HG02642 (cell line): ENCODE data around the gene CHI3L2.
"Not testable (repeated sequence)": the region's sequence is repeated elsewhere in the genome, so short reads cannot be mapped to it uniquely, and the experiment has no call there.

Experiments used
- ATAC-seq: cut with Tn5 transposase; IDR thresholded peaks from one replicate; pipeline ENCODE4 v1.9.1; 2021; ENCODE audit warnings: mild to moderate bottlenecking; ENCODE audit not compliant: unreplicated experiment, poor library complexity

The CHI3L2 gene

GRCh38 chr1:111201275-111202090 is 26.0 kb upstream of the CHI3L2 start:
- ATAC-seq = no peak

GRCh38 chr1:111202366-111202706 is 25.2 kb upstream of the CHI3L2 start:
- no peak for ATAC-seq

- ATAC-seq = no peak
Observed at GRCh38 chr1:111202707-111203623, 24.5 kb upstream of the CHI3L2 start.

- ATAC-seq = peak; percentile 68
Observed at GRCh38 chr1:111203681-111204200, 23.8 kb upstream of the CHI3L2 start.

- ATAC-seq = peak; percentile 80
Observed at GRCh38 chr1:111204201-111204982, 23.1 kb upstream of the CHI3L2 start.

- ATAC-seq = no peak
Observed at GRCh38 chr1:111204983-111205713, 22.4 kb upstream of the CHI3L2 start.

- ATAC-seq = no peak
Observed at GRCh38 chr1:111205714-111206050, 21.8 kb upstream of the CHI3L2 start.

GRCh38 chr1:111208921-111209320 is 18.6 kb upstream of the CHI3L2 start:
- no peak for ATAC-seq

GRCh38 chr1:111209622-111210021 is 17.9 kb upstream of the CHI3L2 start:
- no peak for ATAC-seq

GRCh38 chr1:111211921-111212320 is 15.6 kb upstream of the CHI3L2 start:
- no peak for ATAC-seq

GRCh38 chr1:111212634-111213335 is 14.7 kb upstream of the CHI3L2 start:
- ATAC-seq = no peak

GRCh38 chr1:111213412-111213811 is 14.1 kb upstream of the CHI3L2 start:
- no peak for ATAC-seq

- ATAC-seq = no peak
Observed at GRCh38 chr1:111214074-111214801, 13.3 kb upstream of the CHI3L2 start.

- ATAC-seq = no peak
Observed at GRCh38 chr1:111214884-111215283, 12.6 kb upstream of the CHI3L2 start.

- not testable (repeated sequence) for ATAC-seq
Observed at GRCh38 chr1:111215285-111215684, 12.2 kb upstream of the CHI3L2 start.

GRCh38 chr1:111216751-111217150 is 10.8 kb upstream of the CHI3L2 start:
- ATAC-seq = no peak

GRCh38 chr1:111217183-111217910 is 10.2 kb upstream of the CHI3L2 start:
- no peak for ATAC-seq
